Fibroblast of lung (primary cell): ENCODE measurements around the gene CTDSPL. TPM values are rescaled to one million over a fixed set of nuclear protein-coding genes. Genes with fewer than 3 reads are reported as not detected.

Experiments
- DNase-seq, 2 donors: peaks; one replicate each; pipeline versions ENCODE4 v3.0.0 to v3.0.0-alpha.2; 2010; ENCODE audit warnings: low read depth in 2 of 2
- H2AFZ ChIP-seq: 2 replicates; pipeline ENCODE4 v1.5.1; 2012; ENCODE audit warnings: low read length, control low read depth, inconsistent platforms
- H3K27ac ChIP-seq: 2 replicates; pipeline ENCODE4 v1.5.1; 2011; ENCODE audit warnings: low read length, control low read depth; ENCODE audit not compliant: insufficient read depth
- H3K27me3 ChIP-seq: 2 replicates; pipeline ENCODE4 v1.5.1; 2011; ENCODE audit warnings: mild to moderate bottlenecking, low read length; ENCODE audit not compliant: control insufficient read depth, insufficient read depth
- H3K36me3 ChIP-seq: 2 replicates; pipeline ENCODE4 v1.5.1; 2011; ENCODE audit warnings: low read length; ENCODE audit not compliant: control insufficient read depth, insufficient read depth
- H3K4me1 ChIP-seq: 2 replicates; pipeline ENCODE4 v1.5.1; 2011; ENCODE audit warnings: low read length; ENCODE audit not compliant: control insufficient read depth, insufficient read depth; ENCODE audit errors: extremely low read depth
- H3K4me2 ChIP-seq: 2 replicates; pipeline ENCODE4 v1.5.1; 2011; ENCODE audit warnings: low read length, control low read depth; ENCODE audit not compliant: insufficient read depth; ENCODE audit errors: extremely low read depth
- H3K4me3 ChIP-seq, 4 experiments: fragments of 200-600 bp in 1 of 4; sonication (generic) in 1 of 4; replicated peaks in 1 of 4; 2 replicates each; pipeline ENCODE4 v1.5.1; 2011 to 2016; ENCODE audit warnings: low read length in 4 of 4, low read depth in 3 of 4, mild to moderate bottlenecking in 3 of 4, control low read depth in 2 of 4, inconsistent platforms in 1 of 4, mixed read lengths in 1 of 4; ENCODE audit not compliant: insufficient read depth in 1 of 4; ENCODE audit errors: control extremely low read depth in 1 of 4
- H3K79me2 ChIP-seq: 2 replicates; pipeline ENCODE4 v1.5.1; 2012; ENCODE audit warnings: mild to moderate bottlenecking, low read length, inconsistent platforms; ENCODE audit not compliant: control insufficient read depth, insufficient read depth
- H3K9ac ChIP-seq: 2 replicates; pipeline ENCODE4 v1.5.1; 2011; ENCODE audit warnings: mild to moderate bottlenecking, low read length, control low read depth; ENCODE audit not compliant: insufficient read depth
- H3K9me3 ChIP-seq: 2 replicates; pipeline ENCODE4 v1.5.1; 2012; ENCODE audit warnings: low read depth, low read length; ENCODE audit not compliant: control insufficient read depth, insufficient read depth
- H4K20me1 ChIP-seq: 2 replicates; pipeline ENCODE4 v1.5.1; 2011; ENCODE audit warnings: low read length; ENCODE audit not compliant: control insufficient read depth, insufficient read depth; ENCODE audit errors: extremely low read depth
- EZH2 ChIP-seq: IDR thresholded peaks from 2 replicates; pipeline ENCODE4 v1.5.1; 2012; ENCODE audit warnings: low read length, control low read depth, mild to moderate bottlenecking; ENCODE audit errors: missing control alignments
- polyA plus RNA-seq, 2 donors: library from polyadenylated mRNA; depleted of rRNA in 1 of 2; stranded (reverse) in 1 of 2; unstranded in 1 of 2; fragments of >200 nt; gene quantifications; 2 replicates each; pipeline ENCODE4 v1.2.1, GENCODE V29; 2011 to 2012; ENCODE audit warnings: missing spikeins in 1 of 2
- total RNA-seq: library from RNA; depleted of rRNA; stranded (reverse); fragments of >200 nt; gene quantifications from 2 replicates; pipeline ENCODE4 v1.2.1, GENCODE V29; 2014
- TF ChIP-seq, protein P1 (sequence below), 2 donors: IDR thresholded peaks in 1 of 2; conservative IDR thresholded peaks in 1 of 2; 1 replicate in 1 of 2; 2 replicates in 1 of 2; pipeline ENCODE4 v1.5.1; 2011 to 2012; ENCODE audit warnings: low read length in 2 of 2, control low read depth in 1 of 2, inconsistent platforms in 1 of 2, low read depth in 1 of 2, mild to moderate bottlenecking in 1 of 2

CTDSPL gene
- total and polyA plus RNA-seq, 2 donors (not counting 1 experiment from before 2014, with no cell fraction given), result 34.0 to 51.5 TPM

GRCh38 chr3:38016847-38017444, 155.3 kb downstream of the CTDSPL start:
- Histone ChIP-seq H3K4me2 (no peak overlapping the region), H3K36me3 (peaks cover 4% of the 10 kb centered on the region), H2AFZ (no peak overlapping the region), H3K9ac (no peak overlapping the region), H3K9me3 (no peaks in the 10 kb centered on the region), H4K20me1 (no peaks in the 10 kb centered on the region), H3K4me3 (no peak overlapping the region), H3K4me1 (no peaks in the 10 kb centered on the region), H3K27me3 (no peaks in the 10 kb centered on the region), H3K79me2 (no peaks in the 10 kb centered on the region), H3K27ac (no peak overlapping the region)
- TF ChIP-seq, protein P1, sequence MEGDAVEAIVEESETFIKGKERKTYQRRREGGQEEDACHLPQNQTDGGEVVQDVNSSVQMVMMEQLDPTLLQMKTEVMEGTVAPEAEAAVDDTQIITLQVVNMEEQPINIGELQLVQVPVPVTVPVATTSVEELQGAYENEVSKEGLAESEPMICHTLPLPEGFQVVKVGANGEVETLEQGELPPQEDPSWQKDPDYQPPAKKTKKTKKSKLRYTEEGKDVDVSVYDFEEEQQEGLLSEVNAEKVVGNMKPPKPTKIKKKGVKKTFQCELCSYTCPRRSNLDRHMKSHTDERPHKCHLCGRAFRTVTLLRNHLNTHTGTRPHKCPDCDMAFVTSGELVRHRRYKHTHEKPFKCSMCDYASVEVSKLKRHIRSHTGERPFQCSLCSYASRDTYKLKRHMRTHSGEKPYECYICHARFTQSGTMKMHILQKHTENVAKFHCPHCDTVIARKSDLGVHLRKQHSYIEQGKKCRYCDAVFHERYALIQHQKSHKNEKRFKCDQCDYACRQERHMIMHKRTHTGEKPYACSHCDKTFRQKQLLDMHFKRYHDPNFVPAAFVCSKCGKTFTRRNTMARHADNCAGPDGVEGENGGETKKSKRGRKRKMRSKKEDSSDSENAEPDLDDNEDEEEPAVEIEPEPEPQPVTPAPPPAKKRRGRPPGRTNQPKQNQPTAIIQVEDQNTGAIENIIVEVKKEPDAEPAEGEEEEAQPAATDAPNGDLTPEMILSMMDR (conservative IDR thresholded peaks at IDR 0.05 in 1 of 2, IDR thresholded peaks at IDR 0.05 in 1 of 2; ENCODE audit: low read depth in 1 of 2, low read length in 2 of 2), result no peak
- TF ChIP-seq EZH2, result no peak
- no peak for DNase-seq

GRCh38 chr3:38017445-38018295, 156.0 kb downstream of the CTDSPL start:
- Histone ChIP-seq H3K36me3 (peaks cover 4% of the 10 kb centered on the region), H3K27ac (no peak overlapping the region), H3K79me2 (no peaks in the 10 kb centered on the region), H4K20me1 (no peaks in the 10 kb centered on the region), H3K4me1 (no peaks in the 10 kb centered on the region), H3K9me3 (no peaks in the 10 kb centered on the region), H3K4me3 (no peak overlapping the region), H3K4me2 (no peak overlapping the region), H2AFZ (no peak overlapping the region), H3K27me3 (no peaks in the 10 kb centered on the region), H3K9ac (no peak overlapping the region)
- TF ChIP-seq, protein P1 (conservative IDR thresholded peaks at IDR 0.05 in 1 of 2, IDR thresholded peaks at IDR 0.05 in 1 of 2; ENCODE audit: low read depth in 1 of 2, low read length in 2 of 2), result no peak
- no peak for TF ChIP-seq EZH2
- no peak for DNase-seq
